Hepatic stellate cell (primary cell): ENCODE measurements around the gene MRPS24.
"Not testable (repeated sequence)": the region's sequence is repeated elsewhere in the genome, so short reads cannot be mapped to it uniquely, and the experiment has no call there.

Source experiments
- DNase-seq: peaks from one replicate; pipeline ENCODE4 v3.0.0; 2011; ENCODE audit warnings: low spot score

Gene MRPS24

DNA sequence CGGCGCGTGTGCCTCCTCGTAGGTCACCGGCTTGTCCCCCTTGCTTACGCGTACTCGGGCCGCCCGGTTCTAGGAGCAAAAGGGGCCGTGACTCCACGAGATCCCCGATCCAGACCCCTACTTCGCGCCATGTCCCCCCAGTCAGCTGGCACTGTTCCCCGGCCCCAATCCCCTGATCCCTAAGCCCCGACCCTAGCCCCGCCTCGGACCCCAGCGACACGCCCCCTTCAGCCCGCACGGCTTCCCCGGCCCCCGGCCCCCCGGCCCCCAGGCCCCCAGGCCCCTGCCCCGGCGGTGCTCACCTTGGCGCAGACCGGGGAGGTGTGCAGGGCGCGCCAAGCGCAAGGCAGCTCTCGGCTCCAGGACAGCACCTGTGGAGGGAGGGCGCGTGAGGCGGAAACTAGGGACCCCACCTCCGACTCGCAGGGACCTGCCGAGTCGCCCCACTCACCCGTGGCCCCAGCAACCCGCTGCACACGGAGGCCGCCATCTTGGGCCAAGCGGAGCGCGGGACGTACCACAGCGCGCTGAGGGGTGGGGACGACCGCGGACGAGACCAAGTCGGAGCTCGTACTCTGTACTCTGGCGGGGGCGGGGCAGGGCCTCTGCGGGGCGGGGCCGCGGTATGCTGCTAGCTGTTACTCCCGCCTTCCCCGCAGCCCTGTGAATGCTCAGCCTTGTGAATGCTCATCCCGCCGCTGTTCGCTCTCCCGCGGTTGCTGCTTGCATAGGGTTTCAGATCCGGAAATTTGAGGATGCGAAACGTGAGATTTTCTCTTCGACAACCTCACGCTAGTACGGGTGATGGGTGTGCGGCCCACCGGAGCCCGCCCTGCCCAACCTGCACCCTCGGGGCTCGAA is at the start of gene MRPS24:
Gene MRPS24 (minus strand): TSS at position 512 of the 861 bp plus-strand sequence. CDS start 22 bp downstream, at position 490.
- DNase-seq = peak; percentile 93

DNA sequence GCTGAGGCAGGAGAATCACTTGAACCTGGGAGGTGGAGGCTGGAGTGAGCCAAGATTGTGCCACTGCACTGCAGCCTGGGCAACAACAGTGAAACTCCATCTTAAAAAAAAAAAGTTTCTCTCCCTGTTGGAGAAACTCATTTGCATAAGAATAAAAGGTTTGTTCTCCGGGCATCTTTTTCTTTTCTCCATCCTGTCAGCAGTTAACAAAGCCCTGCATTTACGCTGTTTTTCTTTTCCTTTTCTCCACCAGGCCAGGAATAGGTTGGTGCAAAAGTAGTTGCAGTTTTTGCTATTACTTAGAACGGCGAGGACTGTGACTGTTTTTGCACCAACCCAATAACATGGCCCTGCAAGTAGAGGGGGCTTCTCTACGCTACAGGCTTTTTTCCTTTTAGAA is 46.6 kb upstream of the MRPS24 start:
- no peak for DNase-seq

DNA sequence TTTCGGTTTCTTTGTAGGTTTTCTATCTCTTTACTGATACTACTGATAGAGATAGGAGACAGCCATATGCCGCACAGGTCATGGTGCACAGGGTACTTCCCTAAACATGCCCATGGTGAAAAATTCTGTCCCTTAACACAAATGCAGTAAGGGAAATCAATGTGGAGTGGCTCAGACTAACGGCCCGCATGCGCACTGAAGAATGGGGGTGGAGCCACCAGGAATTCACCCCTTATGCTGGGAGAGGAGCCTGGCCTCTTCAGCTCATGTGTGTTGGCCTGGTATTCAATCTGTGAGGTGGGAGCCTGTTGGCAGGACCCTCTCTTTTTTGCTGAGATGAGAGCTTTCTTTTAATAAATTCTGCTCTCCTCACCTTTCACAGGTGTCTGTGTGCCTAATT is 45.5 kb upstream of the MRPS24 start:
- DNase-seq = no peak

DNA sequence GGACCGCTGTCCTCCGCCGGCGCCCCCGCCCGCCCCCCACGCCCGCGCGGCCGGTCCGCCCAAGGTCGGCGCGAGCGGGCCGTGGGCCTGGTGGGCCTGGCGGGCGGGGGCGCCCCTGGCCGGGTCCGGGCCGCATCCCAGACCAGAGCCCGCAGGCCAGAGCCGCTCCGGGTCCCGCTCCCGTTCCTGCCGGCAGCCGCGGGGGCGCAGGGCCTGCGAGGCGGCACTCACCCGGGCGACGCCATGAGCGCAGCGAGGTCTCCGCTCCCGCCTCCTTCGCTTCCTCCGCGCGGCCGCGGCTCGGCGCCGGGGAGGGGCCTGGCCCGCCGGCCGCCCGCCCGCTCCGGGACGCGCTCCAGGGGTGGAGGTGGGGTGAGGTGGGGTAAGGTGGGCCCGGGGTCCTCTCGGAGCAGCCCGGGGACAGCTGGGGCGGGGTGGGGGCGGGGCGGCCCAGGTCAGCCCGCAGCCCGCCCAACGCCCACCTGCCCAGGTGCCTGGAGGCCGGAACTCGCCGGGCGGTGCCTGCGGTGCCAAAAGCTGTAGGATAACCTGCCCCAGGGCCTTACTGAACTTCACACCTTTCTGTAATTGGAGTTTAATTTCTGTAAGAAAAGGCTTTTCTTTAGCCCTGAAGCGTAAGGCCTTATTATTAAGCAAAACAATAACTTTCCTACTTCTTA is 37.2 kb upstream of the MRPS24 start, which contains the start of gene URGCP:
Gene URGCP (minus strand): TSS at position 266 of the 680 bp plus-strand sequence. CDS start 21 bp downstream, at position 245.
- peak; percentile 75 for DNase-seq

DNA sequence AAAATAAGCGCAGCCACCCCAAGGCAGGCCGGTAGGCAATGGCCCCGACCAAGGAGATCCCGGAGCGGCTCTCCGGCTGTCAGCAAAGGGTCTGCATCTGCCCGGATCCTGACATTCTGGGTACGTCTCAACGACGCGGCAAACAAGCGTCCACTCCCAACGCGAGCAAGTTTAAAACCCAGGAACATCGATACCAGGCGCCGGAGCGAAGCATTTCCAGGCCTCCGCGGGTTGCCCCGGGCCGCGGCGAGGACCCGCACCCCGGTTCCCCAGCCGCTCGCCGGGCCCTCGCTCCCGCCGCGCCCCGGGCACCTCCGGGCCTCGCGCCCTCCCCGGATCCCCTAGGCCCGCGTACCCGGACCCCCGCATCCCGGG is 36.6 kb upstream of the MRPS24 start:
- peak; percentile 42 for DNase-seq

DNA sequence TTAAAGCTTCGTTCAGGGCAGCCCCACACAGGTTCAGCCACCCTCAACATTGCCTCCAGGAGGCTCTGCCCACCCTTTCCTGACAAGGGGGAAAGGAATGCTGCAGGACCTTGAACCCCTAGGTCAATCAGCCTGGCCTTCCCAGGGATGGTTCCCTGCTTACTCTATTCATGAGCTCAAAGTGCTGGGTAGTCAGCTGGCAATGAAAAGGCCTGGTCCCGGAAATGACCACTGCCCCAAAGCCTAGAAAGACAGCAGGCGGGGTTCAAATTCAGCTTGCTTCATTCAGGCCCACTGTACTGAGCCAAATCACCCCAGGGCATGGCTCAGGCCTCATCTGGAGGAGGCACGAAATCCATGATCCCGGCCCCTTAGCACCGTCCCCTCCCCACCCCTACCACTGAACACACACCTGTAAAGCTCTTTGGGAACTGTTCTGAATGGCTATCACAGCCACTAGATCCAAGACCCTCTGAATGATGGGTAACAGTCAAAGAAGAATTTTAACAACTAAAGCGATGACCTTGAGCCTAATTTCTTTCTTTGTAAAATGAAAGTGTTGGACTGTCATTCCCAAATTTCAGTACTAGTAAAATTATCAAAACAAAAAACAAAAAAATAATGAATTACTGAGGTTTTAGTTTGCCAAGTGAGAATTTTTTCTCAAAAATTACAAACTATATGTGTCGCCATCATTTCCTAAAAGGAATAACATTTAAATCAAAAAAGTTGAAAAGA is 36.1 kb upstream of the MRPS24 start:
- no peak for DNase-seq

DNA sequence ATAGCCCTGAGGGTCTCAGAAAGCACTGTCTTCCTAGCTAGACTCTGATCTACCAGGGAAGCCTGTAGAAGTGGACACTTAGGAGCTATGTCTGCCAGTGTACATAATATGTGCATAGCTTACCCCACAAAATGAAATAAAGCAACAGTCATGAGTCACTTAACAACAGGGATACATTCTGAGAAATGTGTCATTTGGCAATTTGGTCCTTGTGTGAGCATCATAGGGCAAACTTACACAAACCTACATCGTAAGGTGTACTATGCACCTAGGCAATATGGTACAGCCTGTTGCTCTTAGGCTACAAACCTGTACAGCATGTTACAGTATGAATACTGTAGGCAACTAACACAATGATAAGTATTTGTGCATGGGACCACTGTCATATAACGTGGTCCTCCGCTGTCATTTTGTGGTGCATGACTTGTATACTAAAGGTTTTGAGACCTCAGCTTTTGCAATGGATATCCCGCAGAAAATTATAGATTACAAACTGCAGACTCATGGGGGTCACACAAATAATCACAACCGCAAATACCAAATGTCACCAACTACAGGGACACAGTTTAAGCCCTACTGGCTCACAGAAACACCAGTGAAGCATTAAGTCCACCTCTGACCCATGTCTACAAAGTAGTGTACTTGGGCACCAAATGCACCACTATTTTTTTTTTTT is 35.4 kb upstream of the MRPS24 start:
- peak; percentile 24 for DNase-seq

DNA sequence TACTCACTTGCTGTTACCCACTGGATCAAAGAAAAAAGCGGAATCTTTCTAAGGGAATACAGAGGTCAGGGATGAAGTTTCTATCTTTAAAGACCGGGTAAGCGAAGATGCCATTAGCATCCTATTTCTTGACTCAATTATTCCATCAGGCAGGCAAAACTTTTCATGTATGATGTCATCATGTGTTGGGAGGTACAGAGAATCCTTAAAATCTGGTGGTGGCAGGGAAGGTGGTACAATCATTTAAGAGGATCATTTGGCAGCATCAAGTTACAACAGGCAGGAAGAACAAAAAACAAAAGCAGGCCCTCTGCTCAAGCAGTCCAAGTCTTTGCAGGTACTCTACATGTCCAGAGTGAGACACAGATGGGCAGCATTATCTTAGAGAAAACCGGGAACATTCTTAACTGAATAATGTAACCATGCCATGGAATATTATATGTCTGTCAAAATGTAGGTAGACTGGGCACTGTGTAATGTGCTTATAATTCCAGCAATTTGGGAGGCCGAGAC is 33.3 kb upstream of the MRPS24 start:
- DNase-seq = no peak

DNA sequence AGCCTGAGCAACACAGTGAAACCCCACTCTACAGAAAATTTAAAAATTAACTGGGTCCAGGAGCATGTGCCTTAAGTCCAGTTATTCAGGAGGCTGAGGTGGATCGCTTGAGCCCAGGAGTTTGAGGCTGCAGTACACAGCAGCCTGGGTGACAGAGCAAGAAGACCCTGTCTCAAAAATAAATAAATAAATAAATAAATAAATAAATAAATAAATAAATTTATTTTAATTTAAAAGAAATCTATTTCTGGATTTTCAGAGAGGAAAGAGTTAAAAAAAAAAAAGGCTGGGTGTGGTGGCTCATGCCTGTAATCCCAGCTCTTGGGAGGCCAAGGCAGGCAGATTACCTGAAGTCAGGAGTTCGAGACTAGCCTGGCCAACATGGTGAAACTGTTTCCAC is 29.3 kb upstream of the MRPS24 start:
- DNase-seq = not testable (repeated sequence)

DNA sequence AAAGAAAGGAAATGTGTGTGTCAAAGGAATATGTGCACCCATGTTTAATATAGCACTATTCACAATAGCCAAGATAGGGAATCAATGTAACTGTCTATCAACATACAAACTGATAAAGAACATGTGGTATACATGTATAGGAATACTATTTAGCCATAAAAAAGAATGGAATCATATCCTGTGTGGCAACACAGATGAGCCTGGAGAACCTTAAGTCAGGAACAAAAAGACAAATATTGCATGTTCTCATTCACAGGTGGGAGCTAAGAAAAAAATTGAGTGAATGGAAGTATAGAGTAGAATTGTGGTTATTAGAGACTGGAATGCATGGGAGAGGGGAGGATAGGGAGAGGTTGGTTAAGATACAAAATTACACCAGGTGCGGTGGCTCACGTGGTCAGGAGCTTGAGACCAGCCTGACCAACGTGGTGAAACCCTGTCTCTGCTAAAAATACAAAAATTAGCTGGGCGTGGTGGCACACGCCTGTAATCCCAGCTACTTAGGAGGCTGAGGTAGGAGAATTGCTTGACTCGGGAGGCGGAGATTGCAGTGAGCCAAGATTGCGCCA is 26.6 kb upstream of the MRPS24 start:
- DNase-seq = no peak

DNA sequence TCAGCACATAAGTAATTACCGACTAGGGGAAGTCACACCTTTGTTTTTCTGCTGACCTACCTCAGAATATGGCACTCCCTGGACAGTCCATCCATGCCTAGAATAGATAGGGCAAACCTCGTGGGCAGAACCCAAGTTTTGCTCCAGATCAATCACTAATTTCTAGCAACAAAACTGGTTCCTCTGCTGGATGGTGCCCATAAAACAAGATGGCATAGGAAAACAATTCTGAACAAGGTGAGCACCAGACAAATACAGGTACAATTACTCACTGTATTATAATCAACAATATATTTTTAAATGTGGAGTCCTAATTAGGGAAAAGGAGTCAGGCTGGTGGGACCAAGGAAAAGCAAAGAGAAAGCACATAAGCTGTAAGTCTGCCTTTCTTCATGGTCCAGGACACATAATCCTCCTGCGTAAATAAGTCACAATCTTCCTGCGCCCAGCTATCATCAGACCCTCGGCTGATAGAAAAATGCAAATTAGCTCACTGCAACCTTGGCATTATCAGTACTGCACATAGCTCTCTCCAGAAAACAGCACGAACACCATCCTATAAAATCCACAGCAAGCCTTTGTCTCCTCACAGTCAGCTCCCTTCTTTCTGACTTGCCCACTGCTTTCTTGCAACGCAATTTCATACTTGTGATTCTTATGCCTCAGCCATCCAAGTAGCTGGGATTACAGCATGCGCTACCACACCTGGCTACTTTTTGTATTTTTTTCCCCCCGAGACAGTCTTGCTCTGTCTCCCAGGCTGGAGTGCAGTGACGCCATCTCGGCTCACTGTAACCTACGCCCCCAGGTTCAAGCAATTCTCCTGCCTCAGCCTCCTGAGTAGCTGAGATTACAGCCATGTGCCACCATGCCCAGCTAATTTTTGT is 22.0 kb upstream of the MRPS24 start:
- no peak for DNase-seq

DNA sequence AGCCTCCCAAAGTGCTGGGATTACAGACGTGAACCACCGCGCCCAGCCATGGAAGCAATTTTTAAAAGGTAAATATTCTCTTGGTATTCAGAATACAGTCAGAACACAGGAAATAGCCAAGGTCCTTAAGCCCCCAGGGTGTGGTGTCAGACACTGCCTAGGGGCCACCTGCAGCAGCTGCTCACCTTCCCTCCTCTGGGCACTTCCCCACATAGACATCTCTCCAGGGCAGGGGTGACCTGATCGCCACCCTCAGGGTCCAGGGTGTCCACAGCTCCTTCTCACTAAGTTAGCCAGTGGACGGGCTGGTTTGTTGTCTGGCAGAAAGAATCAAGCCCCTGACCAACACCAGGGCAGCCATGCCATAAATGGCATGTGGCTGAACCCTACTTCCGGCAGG is 21.2 kb upstream of the MRPS24 start:
- DNase-seq = no peak

DNA sequence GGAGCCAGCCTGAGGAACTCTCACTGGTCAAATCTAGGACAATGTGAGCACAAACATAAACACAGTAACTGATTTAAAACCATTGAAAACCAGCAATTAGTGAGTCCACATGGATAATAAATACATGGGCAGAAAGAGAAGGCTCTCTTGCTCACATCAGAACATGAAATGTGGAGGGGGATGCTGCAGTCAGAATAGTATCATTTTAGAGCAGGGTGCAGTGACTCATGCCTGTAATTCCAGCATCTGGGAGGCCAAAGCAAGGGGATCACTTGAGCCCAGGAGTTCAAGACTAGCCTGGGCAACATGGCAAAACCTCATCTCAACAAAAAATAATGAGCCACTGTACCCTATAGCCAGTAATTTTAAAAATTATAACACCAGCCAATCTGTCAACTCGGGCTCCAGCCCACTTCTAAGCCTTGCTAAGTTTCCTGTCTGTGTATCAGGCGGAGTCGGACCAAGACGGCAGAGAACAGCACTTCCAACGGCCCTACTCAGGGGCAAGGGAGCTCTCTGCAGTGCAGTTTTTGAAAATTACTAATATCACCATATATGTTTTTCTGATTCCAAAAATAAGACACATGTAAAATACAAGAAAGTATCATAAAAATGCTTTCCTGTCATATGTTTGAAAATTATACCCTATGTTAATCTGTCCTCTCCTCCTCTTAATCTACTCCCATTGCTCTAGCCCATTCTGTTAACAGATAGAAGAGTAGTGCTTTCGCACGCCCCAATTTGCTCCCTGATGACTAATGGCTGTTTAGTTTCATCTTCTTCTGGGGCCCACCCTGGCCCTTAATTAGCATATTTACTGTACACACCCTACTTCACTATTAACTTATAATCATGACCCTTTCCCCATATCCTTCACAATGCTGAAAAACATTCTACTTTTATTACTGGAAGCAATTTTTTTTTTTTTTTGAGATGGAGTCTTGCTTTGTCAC is 20.0 kb upstream of the MRPS24 start:
- DNase-seq = no peak

DNA sequence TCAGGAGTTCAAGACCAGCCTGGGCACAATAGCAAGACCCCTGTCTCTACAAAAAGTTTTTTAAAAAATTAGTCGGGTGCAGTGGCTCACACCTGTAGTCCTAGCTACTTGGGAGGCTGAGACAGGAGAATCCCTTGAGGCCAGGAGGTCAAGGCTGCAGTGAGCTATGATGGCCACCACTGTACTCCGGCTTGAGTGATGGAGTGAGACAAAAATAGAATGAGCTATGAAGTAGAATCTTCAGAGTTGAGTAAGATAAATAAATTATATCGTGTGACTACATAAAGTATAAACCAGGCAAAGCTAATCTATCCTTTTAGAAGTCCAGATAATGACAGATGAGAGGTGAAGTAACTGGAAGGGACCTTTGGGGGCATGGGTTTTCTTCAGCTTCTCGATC is 15.3 kb upstream of the MRPS24 start:
- DNase-seq = no peak

DNA sequence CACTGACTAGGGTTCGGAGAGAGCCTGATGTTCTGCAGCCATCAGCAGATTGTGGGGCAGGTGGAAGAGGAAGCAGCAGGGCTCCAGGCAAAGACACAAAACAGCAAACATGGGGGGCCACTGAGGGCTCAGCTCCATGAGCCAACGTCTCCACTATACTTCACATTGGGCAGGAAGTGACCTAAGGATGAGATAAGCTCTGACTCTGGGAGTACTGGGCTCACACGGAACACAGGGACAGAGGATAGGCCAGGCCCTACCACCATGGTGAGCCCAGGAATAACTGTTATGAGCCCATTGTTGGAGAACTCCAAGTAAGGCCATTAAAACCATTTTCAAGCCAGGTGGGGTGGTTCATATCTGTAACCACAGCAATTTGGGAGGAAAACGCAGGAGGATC is 14.9 kb upstream of the MRPS24 start:
- no peak for DNase-seq

DNA sequence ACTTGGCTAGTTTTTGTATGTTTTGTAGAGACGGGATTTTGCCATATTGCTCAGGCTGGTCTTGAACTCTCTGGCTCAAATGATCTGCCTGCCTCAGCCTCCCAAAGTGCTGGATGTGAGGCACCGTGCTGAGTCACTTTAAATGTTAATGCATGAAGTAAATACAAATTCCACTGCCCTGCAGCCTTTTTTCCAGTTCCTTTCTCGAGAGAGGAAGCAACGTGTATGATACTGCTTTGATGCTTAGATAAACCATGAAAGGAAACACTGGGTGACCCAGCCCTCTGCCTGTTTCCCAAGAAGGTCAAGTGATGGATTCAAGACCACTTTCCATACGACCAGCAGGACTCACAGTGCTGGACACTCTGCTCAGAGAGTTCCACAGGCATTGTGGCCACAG is 11.3 kb upstream of the MRPS24 start:
- DNase-seq = no peak

DNA sequence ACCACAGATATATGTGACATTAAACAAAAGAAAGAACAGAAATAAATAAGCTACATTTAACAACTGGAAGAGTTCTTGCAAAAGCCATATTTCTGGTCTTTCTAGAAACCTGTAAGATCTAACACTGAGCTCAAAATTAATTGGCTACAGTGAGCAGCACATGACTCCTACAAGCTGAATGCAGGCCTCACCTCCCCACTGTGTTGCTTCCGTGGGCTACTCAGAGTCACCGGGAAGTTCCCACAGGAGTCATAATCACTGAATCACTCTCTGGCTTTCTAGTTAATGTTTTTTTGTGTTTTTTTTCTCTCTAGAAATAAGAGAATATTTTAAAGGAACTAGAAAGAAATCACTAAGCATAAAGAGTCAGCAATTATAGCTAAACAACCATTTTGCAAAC is 10.2 kb upstream of the MRPS24 start:
- DNase-seq = peak; percentile 62

DNA sequence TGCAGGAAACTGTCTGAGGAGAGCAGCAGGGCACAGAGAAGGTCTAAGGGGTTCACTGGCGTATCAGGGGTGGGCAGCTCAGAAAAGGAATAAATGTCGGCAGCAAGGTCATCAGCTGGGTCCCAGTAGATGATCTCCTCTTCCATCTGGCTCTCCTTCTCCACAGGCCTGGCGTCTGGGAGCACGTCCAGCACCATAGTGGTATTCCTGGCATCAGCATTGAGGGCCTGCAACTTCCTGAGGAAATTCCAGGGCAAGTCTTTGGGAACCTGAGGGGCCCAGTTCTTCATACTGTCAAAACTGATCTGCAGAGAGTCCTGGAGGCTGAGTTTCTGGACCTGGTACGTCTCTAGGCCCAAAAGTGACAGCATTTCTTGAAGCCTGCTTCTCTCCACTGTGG is 9.6 kb upstream of the MRPS24 start:
- peak; percentile 40 for DNase-seq
